ENCODE data around the gene ELF2.

The ELF2 gene

DNA sequence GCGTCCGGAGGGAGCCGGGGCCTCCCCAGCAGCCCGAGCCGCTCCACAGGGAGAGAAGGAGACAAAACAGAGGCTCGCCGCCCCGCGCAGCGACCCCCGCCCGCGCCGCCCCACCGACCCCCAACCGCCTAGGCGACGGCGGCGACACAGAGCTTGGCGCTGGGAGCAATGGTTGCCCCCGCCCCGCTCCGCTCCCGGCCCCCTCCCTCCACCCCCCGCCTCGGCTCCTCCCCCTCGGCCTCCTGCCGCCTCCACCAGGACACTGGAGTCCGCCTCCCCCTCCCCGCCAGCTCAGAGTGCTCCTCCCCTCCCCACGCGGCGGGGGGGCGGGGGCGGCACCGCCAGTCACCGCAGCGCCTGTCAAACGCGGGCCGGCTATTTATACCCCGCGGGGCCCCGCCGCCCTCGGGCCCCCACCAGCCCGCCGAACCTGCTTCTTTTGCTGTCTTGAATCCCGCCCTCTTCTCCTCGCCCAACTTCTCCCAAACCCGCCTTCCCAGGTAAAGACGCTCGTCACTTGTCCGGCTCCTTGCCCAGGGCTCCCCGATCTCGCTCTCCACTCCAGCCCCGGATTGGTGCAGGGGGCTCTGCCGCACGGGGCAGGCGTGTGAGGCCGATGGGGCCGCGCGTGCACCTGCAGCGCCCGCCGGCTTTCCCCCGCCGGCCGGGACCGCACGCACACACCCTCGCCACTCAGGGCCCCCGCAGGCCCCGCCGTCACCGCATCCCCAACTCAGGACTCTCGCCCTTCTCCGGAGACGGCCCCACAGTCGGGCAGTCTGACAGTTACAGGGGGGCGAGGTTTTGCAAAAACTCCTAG, at the start of gene ELF2:
TSS of gene ELF2 (minus strand) at position 170 of the 820 bp plus-strand sequence. CDS start 39,517 bp downstream, outside the sequence.
- Histone ChIP-seq H3K9me3 (ENCODE audit: control insufficient read depth, insufficient read depth, low read length) (no peaks in the 10 kb centered on the region), H3K79me2 (ENCODE audit: control insufficient read depth, low read length) (no peaks in the 10 kb centered on the region), H3K36me3 (ENCODE audit: control insufficient read depth, low read length) (peaks cover 3% of the 10 kb centered on the region; the same call in 1 of the 2 replicates), H3F3A (ENCODE audit: control insufficient read depth, insufficient read depth) (peaks cover 5% of the 10 kb centered on the region), H3K4me2 (ENCODE audit: low read length) (peak within 1 kb of the TSS; percentile 96), H4K20me1 (ENCODE audit: control insufficient read depth, insufficient read depth, low read depth, low read length) (no peaks in the 10 kb centered on the region), H3K4me3 (ENCODE audit: low read length) (peak within 1 kb of the TSS; percentile 89), H3K27me3 (ENCODE audit: control insufficient read depth, low read length) (peaks cover 53% of the 10 kb centered on the region), H3K4me1 (ENCODE audit: control insufficient read depth, low read length) (peaks cover 16% of the 10 kb centered on the region), H3K9me2 (replicated peaks; ENCODE audit: control insufficient read depth, low read length) (no peaks in the 10 kb centered on the region), H3K27ac (ENCODE audit: low read depth, low read length) (peak within 1 kb of the TSS; percentile 19; the same call in 1 of the 2 replicates)
- no peak for TF ChIP-seq EZH2phosphoT487 (IDR thresholded peaks at IDR 0.05; ENCODE audit: borderline replicate concordance, low read length)
- TF ChIP-seq, protein P1, sequence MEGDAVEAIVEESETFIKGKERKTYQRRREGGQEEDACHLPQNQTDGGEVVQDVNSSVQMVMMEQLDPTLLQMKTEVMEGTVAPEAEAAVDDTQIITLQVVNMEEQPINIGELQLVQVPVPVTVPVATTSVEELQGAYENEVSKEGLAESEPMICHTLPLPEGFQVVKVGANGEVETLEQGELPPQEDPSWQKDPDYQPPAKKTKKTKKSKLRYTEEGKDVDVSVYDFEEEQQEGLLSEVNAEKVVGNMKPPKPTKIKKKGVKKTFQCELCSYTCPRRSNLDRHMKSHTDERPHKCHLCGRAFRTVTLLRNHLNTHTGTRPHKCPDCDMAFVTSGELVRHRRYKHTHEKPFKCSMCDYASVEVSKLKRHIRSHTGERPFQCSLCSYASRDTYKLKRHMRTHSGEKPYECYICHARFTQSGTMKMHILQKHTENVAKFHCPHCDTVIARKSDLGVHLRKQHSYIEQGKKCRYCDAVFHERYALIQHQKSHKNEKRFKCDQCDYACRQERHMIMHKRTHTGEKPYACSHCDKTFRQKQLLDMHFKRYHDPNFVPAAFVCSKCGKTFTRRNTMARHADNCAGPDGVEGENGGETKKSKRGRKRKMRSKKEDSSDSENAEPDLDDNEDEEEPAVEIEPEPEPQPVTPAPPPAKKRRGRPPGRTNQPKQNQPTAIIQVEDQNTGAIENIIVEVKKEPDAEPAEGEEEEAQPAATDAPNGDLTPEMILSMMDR (IDR thresholded peaks at IDR 0.05; ENCODE audit: low read depth, low read length, poor library complexity, severe bottlenecking), result no peak

DNA sequence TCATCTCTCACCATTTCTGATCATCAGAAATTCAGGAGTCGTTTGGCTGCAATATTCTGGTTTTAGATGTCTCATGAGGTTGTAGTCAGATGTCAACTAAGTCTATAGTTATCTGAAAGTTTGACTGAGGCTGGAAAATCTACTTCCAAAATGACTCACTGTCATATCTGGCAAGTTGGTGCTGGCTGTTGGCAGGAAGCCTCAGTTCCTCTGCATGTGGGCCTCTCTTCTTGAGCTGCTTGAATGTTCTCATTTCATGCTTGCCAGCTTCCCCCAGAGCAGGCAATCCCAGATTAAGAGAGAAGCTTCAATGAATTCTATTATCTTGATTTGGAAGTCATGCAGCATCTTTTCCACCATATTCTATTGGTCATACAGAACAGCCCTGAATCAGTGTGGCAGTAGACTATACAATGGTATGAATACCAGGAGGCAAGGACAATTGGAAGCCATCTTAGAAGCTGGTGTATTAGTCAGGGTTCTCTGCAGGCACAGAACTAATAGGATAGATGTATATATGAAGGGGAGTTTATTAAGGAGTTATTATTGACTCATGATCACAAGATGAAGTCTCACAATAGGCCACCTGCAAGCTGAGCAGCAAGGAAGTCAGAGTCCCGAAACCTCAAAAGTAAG, 46.8 kb upstream of the ELF2 start:
- Histone ChIP-seq H3K27ac (ENCODE audit: low read depth, low read length) (no peak overlapping the region), H3K4me3 (ENCODE audit: low read length) (no peak overlapping the region), H3K27me3 (ENCODE audit: control insufficient read depth, low read length) (no peaks in the 10 kb centered on the region), H3K79me2 (ENCODE audit: control insufficient read depth, low read length) (no peaks in the 10 kb centered on the region), H3K9me2 (replicated peaks; ENCODE audit: control insufficient read depth, low read length) (no peaks in the 10 kb centered on the region), H3F3A (ENCODE audit: control insufficient read depth, insufficient read depth) (no peaks in the 10 kb centered on the region), H3K9me3 (ENCODE audit: control insufficient read depth, insufficient read depth, low read length) (no peaks in the 10 kb centered on the region), H4K20me1 (ENCODE audit: control insufficient read depth, insufficient read depth, low read depth, low read length) (no peaks in the 10 kb centered on the region), H3K4me2 (ENCODE audit: low read length) (no peak overlapping the region), H3K36me3 (ENCODE audit: control insufficient read depth, low read length) (no peaks in the 10 kb centered on the region), H3K4me1 (ENCODE audit: control insufficient read depth, low read length) (peaks cover 17% of the 10 kb centered on the region)
- TF ChIP-seq, protein P1 (IDR thresholded peaks at IDR 0.05; ENCODE audit: low read depth, low read length, poor library complexity, severe bottlenecking), result no peak
- TF ChIP-seq EZH2phosphoT487 (IDR thresholded peaks at IDR 0.05; ENCODE audit: borderline replicate concordance, low read length), result no peak

DNA sequence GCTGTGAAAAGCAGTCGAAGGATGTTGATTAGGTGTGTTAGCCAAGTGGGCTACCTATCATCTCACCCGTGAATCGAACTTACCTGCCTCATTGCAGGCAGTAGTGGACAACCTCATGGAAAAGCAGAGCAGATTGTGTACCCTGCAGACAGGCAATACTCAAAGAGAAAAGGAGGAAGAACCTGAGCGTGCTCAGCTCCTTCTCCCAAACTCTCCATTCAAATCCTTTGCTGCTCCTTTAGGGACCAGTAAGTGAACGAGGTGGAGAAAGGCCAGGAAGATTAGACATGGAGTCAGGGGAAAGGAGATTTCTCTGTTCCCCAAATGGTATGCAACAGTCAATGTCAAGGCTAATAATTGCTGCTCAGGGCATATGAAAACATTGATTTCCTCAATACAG, 45.2 kb upstream of the ELF2 start:
- Histone ChIP-seq H4K20me1 (ENCODE audit: control insufficient read depth, insufficient read depth, low read depth, low read length) (no peaks in the 10 kb centered on the region), H3K27me3 (ENCODE audit: control insufficient read depth, low read length) (no peaks in the 10 kb centered on the region), H3K27ac (ENCODE audit: low read depth, low read length) (no peak overlapping the region), H3K79me2 (ENCODE audit: control insufficient read depth, low read length) (no peaks in the 10 kb centered on the region), H3K4me2 (ENCODE audit: low read length) (no peak overlapping the region), H3F3A (ENCODE audit: control insufficient read depth, insufficient read depth) (no peaks in the 10 kb centered on the region), H3K4me3 (ENCODE audit: low read length) (no peak overlapping the region), H3K9me2 (replicated peaks; ENCODE audit: control insufficient read depth, low read length) (no peaks in the 10 kb centered on the region), H3K9me3 (ENCODE audit: control insufficient read depth, insufficient read depth, low read length) (no peaks in the 10 kb centered on the region), H3K4me1 (ENCODE audit: control insufficient read depth, low read length) (0 out of 2 replicates have a peak, but pooled peaks cover 4% of the 10 kb centered on the region), H3K36me3 (ENCODE audit: control insufficient read depth, low read length) (no peaks in the 10 kb centered on the region)
- TF ChIP-seq, protein P1 (IDR thresholded peaks at IDR 0.05; ENCODE audit: low read depth, low read length, poor library complexity, severe bottlenecking), result no peak
- no peak for TF ChIP-seq EZH2phosphoT487 (IDR thresholded peaks at IDR 0.05; ENCODE audit: borderline replicate concordance, low read length)
